HG02870 (cell line): Measurements from ENCODE around the gene P3H3.

Source experiments
- ATAC-seq: cut with Tn5 transposase; IDR thresholded peaks from one replicate; pipeline ENCODE4 v1.9.1; 2021; ENCODE audit warnings: mild to moderate bottlenecking, moderate library complexity; ENCODE audit not compliant: unreplicated experiment

Gene P3H3

GRCh38 chr12:6842075-6842474 lies 13.9 kb downstream of the P3H3 start:
- ATAC-seq = no peak

DNA sequence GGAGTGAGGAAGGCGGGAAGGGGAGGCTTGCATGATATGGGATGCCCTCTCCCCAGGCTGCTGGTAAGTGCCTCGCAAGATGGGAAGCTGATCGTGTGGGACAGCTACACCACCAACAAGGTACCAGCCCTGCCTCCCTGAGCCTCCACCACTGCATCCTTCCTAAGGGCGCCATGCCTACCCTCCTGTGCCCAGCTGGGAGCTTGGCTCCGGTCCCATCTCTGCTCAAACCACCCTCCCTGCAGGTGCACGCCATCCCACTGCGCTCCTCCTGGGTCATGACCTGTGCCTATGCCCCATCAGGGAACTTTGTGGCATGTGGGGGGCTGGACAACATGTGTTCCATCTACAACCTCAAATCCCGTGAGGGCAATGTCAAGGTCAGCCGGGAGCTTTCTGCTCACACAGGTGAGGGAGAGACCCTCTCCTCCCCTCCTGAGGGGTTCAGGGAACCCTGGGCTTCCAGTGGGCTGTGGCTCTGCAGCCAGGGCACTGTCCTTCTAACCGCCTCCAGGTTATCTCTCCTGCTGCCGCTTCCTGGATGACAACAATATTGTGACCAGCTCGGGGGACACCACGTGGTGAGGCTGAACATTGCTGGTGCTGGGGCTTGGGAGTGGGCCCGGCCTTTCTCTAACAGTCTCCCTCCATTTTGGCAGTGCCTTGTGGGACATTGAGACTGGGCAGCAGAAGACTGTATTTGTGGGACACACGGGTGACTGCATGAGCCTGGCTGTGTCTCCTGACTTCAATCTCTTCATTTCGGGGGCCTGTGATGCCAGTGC lies 15.1 kb downstream of the P3H3 start:
- ATAC-seq = no peak

DNA sequence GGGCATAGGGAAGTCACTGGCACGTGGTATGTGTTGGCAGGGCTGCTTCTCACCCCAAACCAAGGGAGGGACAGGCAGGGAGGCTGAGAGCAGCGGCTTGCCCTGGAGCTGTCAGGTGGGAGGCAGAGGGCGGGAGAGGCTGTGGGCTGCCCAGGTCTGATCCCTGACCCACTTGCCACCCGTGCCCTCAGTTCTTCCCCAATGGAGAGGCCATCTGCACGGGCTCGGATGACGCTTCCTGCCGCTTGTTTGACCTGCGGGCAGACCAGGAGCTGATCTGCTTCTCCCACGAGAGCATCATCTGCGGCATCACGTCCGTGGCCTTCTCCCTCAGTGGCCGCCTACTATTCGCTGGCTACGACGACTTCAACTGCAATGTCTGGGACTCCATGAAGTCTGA lies 17.2 kb downstream of the P3H3 start:
- ATAC-seq = no peak

DNA sequence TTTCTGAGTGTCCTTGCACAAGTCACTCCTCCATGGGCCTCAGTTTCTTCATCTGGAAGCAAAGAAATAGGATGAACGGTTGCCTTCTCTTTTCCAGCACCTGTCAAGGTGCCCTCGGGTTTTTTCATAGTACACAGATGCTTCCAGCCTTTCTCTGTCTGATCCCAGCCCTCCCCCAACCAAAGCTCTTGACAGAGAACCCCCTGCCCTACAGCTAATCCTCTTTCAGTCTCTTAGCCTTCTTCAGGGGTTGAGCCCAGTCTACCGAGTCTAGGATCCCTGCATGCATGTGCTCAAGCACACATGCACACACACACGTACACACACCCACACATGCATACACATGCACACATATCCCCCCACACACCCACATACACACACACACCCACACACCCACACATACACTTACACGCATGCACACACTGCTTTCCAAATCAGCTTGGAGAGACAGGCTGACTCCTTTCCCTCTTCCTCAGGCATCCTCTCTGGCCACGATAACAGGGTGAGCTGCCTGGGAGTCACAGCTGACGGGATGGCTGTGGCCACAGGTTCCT lies 18.2 kb downstream of the P3H3 start:
- ATAC-seq = no peak

- no peak for ATAC-seq
Measured at GRCh38 chr12:6847676-6848075, 19.5 kb downstream of the P3H3 start.

DNA sequence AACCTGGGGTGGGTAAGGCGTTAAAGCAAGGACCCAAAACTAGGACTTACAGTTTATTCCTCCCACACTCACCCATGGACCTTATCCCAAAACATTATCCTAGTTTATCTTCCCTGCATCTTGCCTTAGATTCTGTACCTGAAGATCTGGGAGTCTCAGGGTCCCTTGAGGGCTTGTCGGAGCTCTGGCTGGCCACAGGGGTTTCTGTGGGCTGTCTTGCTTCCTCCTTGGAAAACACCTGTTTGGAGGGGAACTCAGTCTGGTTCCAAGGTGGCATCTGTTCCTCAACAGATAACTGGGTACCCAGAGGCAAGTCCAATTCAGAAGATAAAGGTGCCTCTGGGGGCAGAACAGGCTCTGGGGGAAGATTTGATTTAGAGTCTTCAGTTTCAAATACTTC lies 21.2 kb downstream of the P3H3 start:
- no peak for ATAC-seq

- no peak for ATAC-seq
Measured at GRCh38 chr12:6849976-6850560, 21.9 kb downstream of the P3H3 start.

- no peak for ATAC-seq
Measured at GRCh38 chr12:6850796-6851152, 22.6 kb downstream of the P3H3 start.

DNA sequence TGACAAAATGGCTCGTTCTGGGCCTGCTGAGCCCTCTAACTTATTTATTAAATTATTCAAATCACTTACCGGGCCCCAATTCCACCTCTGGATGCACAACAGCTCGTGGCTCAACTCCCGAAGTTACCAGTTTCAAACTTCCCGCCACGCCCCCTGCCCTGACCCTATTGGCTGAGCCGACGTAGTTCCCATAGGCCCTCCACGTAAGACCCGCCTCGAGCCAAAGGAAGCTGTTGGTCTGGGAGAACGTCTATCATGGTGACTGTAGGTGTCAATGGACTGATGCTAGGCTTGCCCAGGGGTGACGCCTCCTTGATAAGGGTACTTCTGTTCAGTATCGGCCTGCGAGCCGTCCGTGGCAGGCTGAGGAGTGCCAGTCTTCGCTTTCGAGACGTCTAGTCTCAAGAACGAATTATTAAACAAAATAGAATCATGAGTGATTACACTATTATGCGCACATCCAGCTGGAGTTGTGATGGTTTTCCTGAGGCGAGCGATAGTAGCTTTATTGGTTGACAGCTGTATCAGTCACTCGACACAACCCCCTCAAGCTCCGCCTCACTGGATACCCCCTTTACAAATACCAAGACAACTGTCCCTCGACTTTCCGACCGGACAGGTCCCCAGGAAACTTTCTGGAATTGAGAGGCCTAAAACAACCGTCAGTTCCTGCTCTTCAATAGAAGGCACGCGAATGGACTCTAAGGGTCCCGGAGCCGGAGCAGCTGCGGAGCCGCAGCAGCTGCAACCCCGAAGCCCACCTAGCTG lies 23.1 kb downstream of the P3H3 start, which contains the start of gene CDCA3:
TSS of gene CDCA3 (minus strand) at position 134 of the 768 bp plus-strand sequence. CDS start 334 bp downstream, outside the sequence.
- peak; percentile 49 for ATAC-seq

GRCh38 chr12:6851921-6852650 lies 23.9 kb downstream of the P3H3 start, which contains the start of gene USP5:
Gene USP5, plus strand, starts transcription at chr12:6852150. Its CDS starts 30 bp downstream, at chr12:6852180.
- peak; percentile 72 for ATAC-seq

GRCh38 chr12:6852651-6853354 lies 24.6 kb downstream of the P3H3 start:
- ATAC-seq = no peak

DNA sequence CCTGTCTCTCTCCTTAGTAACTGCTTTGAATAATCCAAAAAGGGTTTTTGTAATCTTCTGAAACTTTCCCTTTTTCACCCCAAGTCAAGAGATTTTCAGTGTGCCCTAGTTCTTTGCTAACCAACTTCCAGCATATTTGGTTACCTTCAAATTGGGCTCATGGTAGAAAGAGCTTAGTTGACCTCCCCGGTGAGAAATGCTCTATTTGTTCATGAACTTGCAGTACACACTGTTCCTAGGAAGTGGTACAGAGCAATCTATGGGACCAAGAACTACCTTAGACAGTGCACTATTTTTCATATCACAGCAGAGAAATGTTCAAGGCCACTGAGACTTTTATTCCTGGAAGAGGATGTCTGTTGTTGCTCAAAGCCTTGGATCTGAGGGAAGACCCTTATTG lies 25.4 kb downstream of the P3H3 start:
- ATAC-seq = no peak

DNA sequence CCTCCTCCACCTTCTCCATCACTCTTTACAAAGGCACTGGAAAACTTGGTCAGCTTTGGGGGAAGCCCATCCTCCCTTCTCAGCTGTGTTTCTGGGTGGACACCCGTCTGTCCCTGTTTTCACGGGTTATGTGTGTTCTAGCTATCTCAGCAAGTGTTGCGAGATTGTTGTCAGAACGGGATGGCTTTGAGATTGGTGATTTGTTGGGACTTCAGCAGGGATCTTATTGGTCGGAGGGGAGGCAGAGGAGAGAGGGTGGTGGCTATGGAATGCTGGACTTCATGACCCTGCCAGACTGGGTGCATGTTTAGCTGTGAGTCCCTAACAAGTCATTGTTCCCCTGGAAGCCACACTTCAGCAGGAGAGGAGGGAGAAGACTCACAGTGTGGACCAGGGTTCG lies 25.8 kb downstream of the P3H3 start:
- ATAC-seq = no peak

DNA sequence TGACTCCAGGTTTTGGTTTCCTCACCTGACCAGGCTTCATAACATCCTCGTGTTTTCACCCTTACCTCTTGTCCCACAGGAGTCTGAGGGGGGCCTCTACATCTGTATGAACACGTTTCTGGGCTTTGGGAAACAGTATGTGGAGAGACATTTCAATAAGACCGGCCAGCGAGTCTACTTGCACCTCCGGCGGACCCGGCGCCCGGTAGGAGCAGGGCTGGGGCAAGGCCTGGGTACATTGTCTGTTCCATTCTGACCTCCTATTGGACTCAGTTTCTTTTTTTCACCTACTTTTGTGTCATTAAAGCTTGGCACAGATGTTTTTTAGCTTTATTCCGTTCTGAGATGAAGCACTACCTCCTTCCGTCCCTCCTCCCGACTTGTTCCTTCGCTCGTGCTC lies 27.1 kb downstream of the P3H3 start:
- no peak for ATAC-seq

DNA sequence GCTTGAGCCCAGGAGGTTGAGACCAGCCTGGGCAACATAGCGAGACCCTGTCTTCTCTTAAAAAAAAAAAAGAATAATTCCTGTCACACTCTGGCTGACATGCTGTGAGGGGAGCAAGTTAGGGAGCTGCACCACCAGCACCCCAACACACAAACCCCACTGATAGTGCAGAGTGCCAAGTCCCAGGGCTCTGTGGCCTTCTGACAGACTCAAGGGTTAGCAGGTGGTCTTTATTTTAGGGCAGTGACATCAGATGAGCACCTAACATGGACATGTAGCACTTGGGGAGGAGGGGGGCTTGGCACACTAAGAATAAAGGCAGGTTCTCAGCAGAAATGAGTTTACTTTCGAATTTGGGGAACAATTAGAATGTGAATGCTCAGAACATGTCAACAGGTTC lies 30.6 kb downstream of the P3H3 start:
- no peak for ATAC-seq

- ATAC-seq = no peak
Measured at GRCh38 chr12:6860116-6860515, 31.9 kb downstream of the P3H3 start.

GRCh38 chr12:6860942-6861341 lies 32.7 kb downstream of the P3H3 start:
- no peak for ATAC-seq

DNA sequence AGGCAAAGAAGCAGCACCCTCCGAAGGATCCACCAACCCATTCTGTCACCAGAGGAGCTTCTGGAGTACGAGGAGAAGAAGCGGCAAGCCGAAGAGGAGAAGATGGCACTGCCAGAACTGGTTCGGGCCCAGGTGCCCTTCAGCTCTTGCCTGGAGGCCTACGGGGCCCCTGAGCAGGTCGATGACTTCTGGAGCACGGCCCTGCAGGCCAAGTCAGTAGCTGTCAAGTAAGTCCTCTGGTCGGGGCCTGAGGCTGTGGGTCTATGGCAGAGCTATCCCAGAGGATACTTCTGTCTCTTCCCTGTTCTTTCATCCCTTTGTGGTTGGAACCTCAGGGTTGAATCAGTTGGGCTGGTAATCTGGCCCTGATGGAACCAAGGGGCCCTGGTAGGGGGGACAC lies 33.2 kb downstream of the P3H3 start:
- ATAC-seq = no peak

- ATAC-seq = no peak
Measured at GRCh38 chr12:6863033-6863432, 34.8 kb downstream of the P3H3 start.
